Measurements from ENCODE around the gene ATP11A. TPM values are rescaled to one million over a fixed set of nuclear protein-coding genes. Genes with fewer than 3 reads are reported as not detected.

ATP11A gene
- total and polyA plus RNA-seq, 8 donors, result 9.3 to 51.0 (median 30.5) TPM

DNA sequence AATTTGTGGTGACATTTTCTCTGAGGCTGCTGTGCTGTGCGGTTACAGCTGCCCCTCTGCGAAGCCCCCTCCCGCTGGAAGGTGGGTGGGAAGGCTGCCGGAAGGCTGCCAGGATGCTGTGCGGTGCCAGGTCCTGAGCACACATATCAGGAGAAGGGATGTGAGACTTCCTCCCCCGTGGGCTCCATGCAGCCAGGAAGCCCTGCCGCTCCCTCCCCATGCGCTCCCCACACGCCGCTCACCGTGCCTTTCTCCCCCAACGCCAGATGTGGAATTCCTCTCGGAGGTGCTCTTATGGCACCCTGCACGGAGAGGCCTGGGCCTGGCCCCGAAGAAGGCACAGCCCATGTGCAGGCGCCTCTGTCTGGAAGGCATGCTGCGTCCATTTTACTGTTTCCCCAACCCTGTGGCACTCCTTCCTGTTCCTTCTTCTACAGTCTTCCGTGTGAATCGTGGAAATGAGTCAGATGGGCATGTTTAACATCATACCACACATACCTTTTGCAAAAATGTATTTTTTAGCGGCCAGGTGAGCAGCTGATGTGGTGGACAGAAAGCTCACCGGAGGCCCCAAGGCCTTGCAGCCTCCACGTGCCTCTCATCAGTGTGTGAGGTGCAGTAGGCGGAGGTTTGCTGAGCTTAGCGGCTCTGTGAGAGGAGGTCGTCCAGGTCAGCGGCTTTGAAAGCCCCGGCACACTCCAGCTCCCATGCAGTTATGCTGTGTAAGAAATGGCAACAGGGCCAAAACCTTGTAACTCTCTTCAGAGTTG is 88.0 kb downstream of the ATP11A start:
- H3K27me3 ChIP-seq, result no peaks in the 10 kb centered on the region
- H3K4me1 ChIP-seq, result no peaks in the 10 kb centered on the region
- TF ChIP-seq, protein P1, sequence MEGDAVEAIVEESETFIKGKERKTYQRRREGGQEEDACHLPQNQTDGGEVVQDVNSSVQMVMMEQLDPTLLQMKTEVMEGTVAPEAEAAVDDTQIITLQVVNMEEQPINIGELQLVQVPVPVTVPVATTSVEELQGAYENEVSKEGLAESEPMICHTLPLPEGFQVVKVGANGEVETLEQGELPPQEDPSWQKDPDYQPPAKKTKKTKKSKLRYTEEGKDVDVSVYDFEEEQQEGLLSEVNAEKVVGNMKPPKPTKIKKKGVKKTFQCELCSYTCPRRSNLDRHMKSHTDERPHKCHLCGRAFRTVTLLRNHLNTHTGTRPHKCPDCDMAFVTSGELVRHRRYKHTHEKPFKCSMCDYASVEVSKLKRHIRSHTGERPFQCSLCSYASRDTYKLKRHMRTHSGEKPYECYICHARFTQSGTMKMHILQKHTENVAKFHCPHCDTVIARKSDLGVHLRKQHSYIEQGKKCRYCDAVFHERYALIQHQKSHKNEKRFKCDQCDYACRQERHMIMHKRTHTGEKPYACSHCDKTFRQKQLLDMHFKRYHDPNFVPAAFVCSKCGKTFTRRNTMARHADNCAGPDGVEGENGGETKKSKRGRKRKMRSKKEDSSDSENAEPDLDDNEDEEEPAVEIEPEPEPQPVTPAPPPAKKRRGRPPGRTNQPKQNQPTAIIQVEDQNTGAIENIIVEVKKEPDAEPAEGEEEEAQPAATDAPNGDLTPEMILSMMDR (IDR thresholded peaks at IDR 0.05), result no peak
- 93 to 94% methylated on average over 25 to 27 of the region's 27 CpGs for WGBS, 2 donors
- DNase-seq, result no peak
- no peak for ATAC-seq
- no peaks in the 10 kb centered on the region for H3K9me3 ChIP-seq
- no peak overlapping the region for H3K4me3 ChIP-seq
- no peaks in the 10 kb centered on the region for H3K36me3 ChIP-seq
- intact Hi-C loops (cut with DNase I), result no loop called here
- no peak for FAIRE-seq
- no peak overlapping the region for H3K27ac ChIP-seq

DNA sequence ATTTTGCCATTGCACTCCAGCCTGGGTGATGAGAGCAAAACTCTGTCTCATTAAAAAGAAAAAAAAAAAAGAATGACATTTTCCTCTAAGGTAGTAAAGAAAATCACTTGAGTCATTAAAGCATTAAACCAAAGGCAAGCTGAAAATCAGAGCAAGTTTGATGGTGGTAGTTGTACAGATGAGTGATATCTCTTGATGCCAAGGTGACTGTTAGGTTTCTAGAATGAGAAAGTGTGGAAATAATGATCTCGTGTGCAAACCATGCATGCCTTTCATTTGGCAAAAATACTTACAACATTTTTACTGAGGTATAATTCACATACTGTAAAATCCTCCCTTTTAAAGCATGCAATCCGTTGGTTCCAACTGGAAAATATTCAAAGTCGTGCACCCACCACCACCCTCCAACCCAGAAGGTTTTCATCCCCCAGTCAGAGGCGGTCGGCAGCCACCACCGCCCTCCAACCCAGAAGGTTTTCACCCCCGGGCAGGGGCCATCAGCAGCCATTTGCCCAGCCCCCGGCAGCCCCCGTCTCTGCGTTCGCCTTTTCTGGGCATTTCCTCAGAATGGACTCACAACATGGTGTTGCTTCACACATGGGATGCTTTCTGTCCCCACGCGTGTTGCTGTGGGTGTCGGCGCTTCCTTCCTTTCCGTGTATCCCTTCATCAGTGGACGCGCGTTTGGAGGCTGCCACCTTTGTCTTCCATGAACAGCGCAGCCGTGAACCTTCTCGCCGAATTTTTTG is 90.2 kb downstream of the ATP11A start:
- DNase-seq, result no peak
- Histone ChIP-seq H3K9me3 (no peaks in the 10 kb centered on the region), H3K27me3 (no peaks in the 10 kb centered on the region), H3K27ac (no peak overlapping the region), H3K4me1 (no peaks in the 10 kb centered on the region), H3K36me3 (no peaks in the 10 kb centered on the region), H3K4me3 (no peak overlapping the region)
- TF ChIP-seq, protein P1 (IDR thresholded peaks at IDR 0.05), result no peak
- intact Hi-C loops (cut with DNase I), result no loop called here
- no peak for FAIRE-seq
- WGBS, 2 donors, result 90 to 95% methylated on average over 23 of the region's 23 CpGs
- no peak for ATAC-seq

GRCh38 chr13:112781287-112781686 is 91.4 kb downstream of the ATP11A start:
- Histone ChIP-seq H3K9me3 (no peaks in the 10 kb centered on the region), H3K27ac (peak overlapping the region in 1 of 4 donors; percentile 10), H3K4me3 (no peak overlapping the region), H3K4me1 (no peaks in the 10 kb centered on the region), H3K36me3 (no peaks in the 10 kb centered on the region), H3K27me3 (no peaks in the 10 kb centered on the region)
- ATAC-seq, result no peak
- TF ChIP-seq, protein P1 (IDR thresholded peaks at IDR 0.05), result no peak
- no peak for DNase-seq
- 94 to 98% methylated on average over 18 of the region's 18 CpGs for WGBS, 2 donors
- FAIRE-seq, result no peak
- intact Hi-C loops (cut with DNase I), result no loop called here

- no peaks in the 10 kb centered on the region for H3K4me1 ChIP-seq
- no peak for FAIRE-seq
- H3K36me3 ChIP-seq, result no peaks in the 10 kb centered on the region
- ATAC-seq, result peak; percentile 31 to 76 (median 62)
- H3K9me3 ChIP-seq, result no peaks in the 10 kb centered on the region
- peak in 3 of 6 donors; percentile 30 to 56 (median 43) for DNase-seq
- H3K27ac ChIP-seq, result peak overlapping the region in 1 of 4 donors; percentile 10
- 74 to 78% methylated on average over 19 of the region's 19 CpGs for WGBS, 2 donors
- no peak overlapping the region for H3K4me3 ChIP-seq
- intact Hi-C loops (cut with DNase I), result no loop called here
- TF ChIP-seq, protein P1 (IDR thresholded peaks at IDR 0.05), result no peak
- H3K27me3 ChIP-seq, result no peaks in the 10 kb centered on the region
Observed at GRCh38 chr13:112781881-112782361, 92.1 kb downstream of the ATP11A start.

Data from pancreas (tissue), 10 donors.